OCI-LY7 (cell line): ENCODE results near the gene ZBTB49.

Source experiments
- CTCF ChIP-seq: fragments of 200-600 bp; sonication (generic); conservative IDR thresholded peaks from 2 replicates; pipeline ENCODE4 v1.5.1; 2014; ENCODE audit warnings: mild to moderate bottlenecking, antibody characterized with exemption, low read length, moderate library complexity, mixed read lengths
- EZH2phosphoT487 ChIP-seq: fragments of 200-600 bp; sonication (generic); IDR thresholded peaks from 2 replicates; pipeline ENCODE4 v1.6.1; 2018; ENCODE audit warnings: low read depth, borderline replicate concordance, mild to moderate bottlenecking, mixed run types, antibody characterized with exemption, low read length, moderate library complexity, mixed read lengths

GRCh38 chr4:4328840-4329239 lies 38.8 kb downstream of the ZBTB49 start:
- no peak for TF ChIP-seq CTCF
- TF ChIP-seq EZH2phosphoT487: no peak
